HepG2 (cell line): ENCODE data around the gene ZNF813. TPM values are rescaled to one million over a fixed set of nuclear protein-coding genes. Genes with fewer than 3 reads are reported as not detected.
A peak's percentile ranks its signal among the peaks of the same experiment; 100 is the strongest.

Source experiments
- ATAC-seq: fragments of 200-7000 bp; cut with Tn5 transposase; 3 replicates; pipeline ENCODE4 v1.9.1; 2020; ENCODE audit warnings: mild to moderate bottlenecking, moderate library complexity
- BruUV-seq: library from RNA; stranded (reverse); fragments of 400-500 nt; replicated peaks from 2 replicates; lab custom pipeline; 2021; lab: Mats Ljungman, UMichigan
- CTCF ChIA-PET: fragments of 300-600 bp; formaldehyde crosslinking; extraction: SDS; loops from one replicate; lab custom pipeline; 2021; ENCODE audit warnings: low total read pairs, inconsistent platforms, low intra/inter-chr PET ratio; lab: Yijun Ruan, JAX
- POLR2A ChIA-PET: fragments of 350-600 bp; sonication (Branson Sonifier 250); formaldehyde crosslinking; loops from one replicate; lab custom pipeline; 2020; ENCODE audit warnings: antibody characterized with exemption, inconsistent platforms; lab: Yijun Ruan, JAX
- DNase-seq: peaks from one replicate; pipeline ENCODE4 v3.0.0-alpha.2; 2015; ENCODE audit warnings: low spot score
- FAIRE-seq: peaks from 3 replicates; lab custom pipeline; 2011; peaks lifted over from hg19 to GRCh38; lab: Jason Lieb, UNC
- H2AFZ ChIP-seq: one replicate; pipeline ENCODE4 v1.6.1; 2011; ENCODE audit warnings: low read length, inconsistent platforms
- H3K27ac ChIP-seq: fragments of 300-600 bp; 3 replicates; pipeline ENCODE4 v1.8.0; 2011; ENCODE audit warnings: mixed run types, mild to moderate bottlenecking, mixed read lengths, low read length, inconsistent platforms; ENCODE audit not compliant: insufficient read depth; ENCODE audit errors: extremely low read length
- H3K27me3 ChIP-seq, 2 experiments: fragments of 200-600 bp in 1 of 2; 2 replicates in 1 of 2; 3 replicates in 1 of 2; pipeline versions ENCODE4 v1.6.0 to v1.8.0; 2011; ENCODE audit warnings: low read length in 2 of 2, mild to moderate bottlenecking in 2 of 2, moderate library complexity in 2 of 2, inconsistent platforms in 1 of 2; ENCODE audit not compliant: insufficient read depth in 2 of 2, control insufficient read depth in 1 of 2
- H3K36me3 ChIP-seq, 2 experiments: fragments of 200-600 bp in 1 of 2; replicated peaks in 1 of 2; 2 replicates in 1 of 2; 3 replicates in 1 of 2; pipeline versions ENCODE4 v1.5.1 to v1.8.0; 2011; ENCODE audit warnings: low read length in 2 of 2, inconsistent platforms in 1 of 2; ENCODE audit not compliant: insufficient read depth in 2 of 2, control insufficient read depth in 1 of 2
- H3K4me1 ChIP-seq: 2 replicates; pipeline ENCODE4 v1.5.1; 2012; ENCODE audit warnings: low read length, inconsistent platforms; ENCODE audit not compliant: insufficient read depth
- H3K4me2 ChIP-seq: 2 replicates; pipeline ENCODE4 v1.6.0; 2011; ENCODE audit warnings: low read depth, low read length, inconsistent platforms
- H3K4me3 ChIP-seq, 3 experiments: fragments of 200-600 bp in 1 of 3; sonication (generic), shearing (Covaris generic) in 1 of 3; replicated peaks in 1 of 3; 2 replicates each; pipeline ENCODE4 v1.5.1; 2011 to 2016; ENCODE audit warnings: low read length in 3 of 3, inconsistent platforms in 2 of 3, low read depth in 2 of 3, mild to moderate bottlenecking in 2 of 3, control low read depth in 1 of 3, mixed read lengths in 1 of 3; ENCODE audit not compliant: insufficient read depth in 1 of 3
- H3K79me2 ChIP-seq: one replicate; pipeline ENCODE4 v1.6.1; 2011; ENCODE audit warnings: low read length, inconsistent platforms; ENCODE audit not compliant: insufficient read depth
- H3K9ac ChIP-seq: 2 replicates; pipeline ENCODE4 v1.6.0; 2011; ENCODE audit warnings: mild to moderate bottlenecking, low read depth, low read length, inconsistent platforms; ENCODE audit not compliant: insufficient read depth
- H3K9me3 ChIP-seq: 2 replicates; pipeline ENCODE4 v1.5.1; 2012; ENCODE audit warnings: mild to moderate bottlenecking, low read length
- H4K20me1 ChIP-seq: 2 replicates; pipeline ENCODE4 v1.6.0; 2011; ENCODE audit warnings: inconsistent platforms, mild to moderate bottlenecking, low read length, moderate library complexity; ENCODE audit not compliant: insufficient read depth
- ATF2 ChIP-seq: sonication (generic); formaldehyde crosslinking; IDR thresholded peaks from 2 replicates; pipeline ENCODE4 v1.4.0; 2020; ENCODE audit warnings: missing genetic modification reagents
- ATRX ChIP-seq: sonication (generic); formaldehyde crosslinking; IDR thresholded peaks from 2 replicates; pipeline ENCODE4 v1.4.0; 2020; ENCODE audit warnings: missing genetic modification reagents, borderline replicate concordance
- DBP ChIP-seq: sonication (generic); formaldehyde crosslinking; IDR thresholded peaks from 2 replicates; pipeline ENCODE4 v1.4.0; 2020; ENCODE audit warnings: missing genetic modification reagents; ENCODE audit errors: not compliant biosample characterization
- EEA1 ChIP-seq: sonication (generic); formaldehyde crosslinking; IDR thresholded peaks from 2 replicates; pipeline ENCODE4 v1.5.1; 2020; ENCODE audit warnings: mild to moderate bottlenecking, missing genetic modification reagents, borderline replicate concordance
- FOXC1 ChIP-seq: sonication (generic); formaldehyde crosslinking; IDR thresholded peaks from 2 replicates; pipeline ENCODE4 v1.8.0; 2022; ENCODE audit warnings: mild to moderate bottlenecking, missing genetic modification reagents, borderline replicate concordance
- JUN ChIP-seq: sonication (generic); formaldehyde crosslinking; IDR thresholded peaks from 2 replicates; pipeline ENCODE4 v1.4.0; 2020; ENCODE audit warnings: mild to moderate bottlenecking, missing genetic modification reagents
- KLF15 ChIP-seq: sonication (generic); formaldehyde crosslinking; IDR thresholded peaks from 2 replicates; pipeline ENCODE4 v1.8.1; 2023; ENCODE audit warnings: borderline replicate concordance, mild to moderate bottlenecking, inconsistent platforms, missing genetic modification reagents, mixed read lengths
- SALL1 ChIP-seq: sonication (generic); formaldehyde crosslinking; IDR thresholded peaks from 2 replicates; pipeline ENCODE4 v1.8.0; 2022; ENCODE audit warnings: mild to moderate bottlenecking, missing genetic modification reagents
- SNAPC2 ChIP-seq: sonication (generic); formaldehyde crosslinking; IDR thresholded peaks from 2 replicates; pipeline ENCODE4 v1.8.1; 2022; ENCODE audit warnings: mild to moderate bottlenecking, missing genetic modification reagents
- SOX5 ChIP-seq: IDR thresholded peaks from 2 replicates; pipeline ENCODE4 v1.6.1; 2016; ENCODE audit warnings: borderline replicate concordance
- TRIM24 ChIP-seq: sonication (generic); formaldehyde crosslinking; IDR thresholded peaks from 2 replicates; pipeline ENCODE4 v1.8.0; 2022; ENCODE audit warnings: mild to moderate bottlenecking, missing genetic modification reagents
- ZNF281 ChIP-seq: sonication (generic); formaldehyde crosslinking; IDR thresholded peaks from 2 replicates; pipeline ENCODE4 v1.4.0; 2020; ENCODE audit warnings: missing genetic modification reagents, borderline replicate concordance
- ZNF3 ChIP-seq: IDR thresholded peaks from 2 replicates; pipeline ENCODE4 v1.7.0; 2017; ENCODE audit warnings: inconsistent platforms
- ZNF34 ChIP-seq: sonication (generic); formaldehyde crosslinking; IDR thresholded peaks from 2 replicates; pipeline ENCODE4 v1.4.0; 2020; ENCODE audit warnings: mild to moderate bottlenecking, missing genetic modification reagents, borderline replicate concordance
- ZNF513 ChIP-seq: sonication (generic); formaldehyde crosslinking; conservative IDR thresholded peaks from 2 replicates; pipeline ENCODE4 v1.5.0; 2020; ENCODE audit warnings: missing genetic modification reagents
- ZNF619 ChIP-seq: sonication (generic); formaldehyde crosslinking; IDR thresholded peaks from 2 replicates; pipeline ENCODE4 v1.4.0; 2020; ENCODE audit warnings: mild to moderate bottlenecking, missing genetic modification reagents
- ZNF766 ChIP-seq: sonication (generic); formaldehyde crosslinking; IDR thresholded peaks from 2 replicates; pipeline ENCODE4 v1.5.0; 2020; ENCODE audit warnings: missing genetic modification reagents, borderline replicate concordance
- ZNF773 ChIP-seq: sonication (generic); formaldehyde crosslinking; IDR thresholded peaks from 2 replicates; pipeline ENCODE4 v1.4.0; 2020; ENCODE audit warnings: missing genetic modification reagents, borderline replicate concordance
- ZSCAN9 ChIP-seq: IDR thresholded peaks from 2 replicates; pipeline ENCODE4 v1.6.1; 2016; ENCODE audit warnings: borderline replicate concordance
- WGBS: methylation state at CpG from one replicate; pipeline ENCODE4 v1.1.6; 2017; ENCODE audit warnings: low lambda C conversion rate; 5-methylcytosine and 5-hydroxymethylcytosine counted together
- in situ Hi-C: cut with HindIII; loops from 2 replicates; pipeline ENCODE4 v1.10.0; 2017; ENCODE audit warnings: low pct_unique_long_range_greater_than_20kb; ENCODE audit not compliant: extremely low pct_ligation_motif_present
- intact Hi-C: fragments of 100-400 bp; cut with micrococcal nuclease; formaldehyde crosslinking; loops from one replicate; pipeline ENCODE4 v1.10.0; 2022; ENCODE audit not compliant: unreplicated experiment
- polyA plus RNA-seq, 8 experiments: library from polyadenylated mRNA; depleted of rRNA in 3 of 8; stranded (reverse) in 7 of 8; unstranded in 1 of 8; fragments of >200 nt; fragmentation: Illumina TruSeq in 4 of 8; extraction: Trizol in 4 of 8; gene quantifications; 2 replicates each; pipeline versions ENCODE4 v1.2.1 to v1.2.3, GENCODE V29; 2011 to 2016; ENCODE audit warnings: low read depth in 4 of 8, missing spikeins in 1 of 8, mixed read lengths in 1 of 8; ENCODE audit not compliant: insufficient read depth in 1 of 8
- total RNA-seq, 5 experiments: library from RNA; depleted of rRNA; stranded (reverse); fragments of >200 nt; fragmentation: Illumina TruSeq; extraction: Trizol; gene quantifications; 2 replicates each; pipeline ENCODE4 v1.2.3, GENCODE V29; 2016; ENCODE audit warnings: low read depth in 1 of 5

The ZNF813 gene
- total and polyA plus RNA-seq, 2 of the 13 experiments (the other 11 are each of a cell fraction or from before 2014, with no cell fraction given) = 2.1 to 8.9 TPM

GRCh38 chr19:53537121-53537520 lies 69.6 kb downstream of the ZNF813 start:
- DNase-seq (no peak), FAIRE-seq (no peak), ATAC-seq (peak; percentile 17)
- POLR2A ChIA-PET = interaction anchor here (1.7 to 2.2 kb wide), 2 partner anchors 16 to 29 kb away, joined by 5 to 7 read pairs; no protein-coding TSS in a partner anchor
- H3K36me3 ChIP-seq = peaks cover 1 to 9% of the 10 kb centered on the region in 2 experiments; a peak in 3 of 5 replicates
- no TSS peak for BruUV-seq
- peak overlapping the region; percentile 69 for H3K4me2 ChIP-seq
- peaks cover 75% of the 10 kb centered on the region for H3K4me1 ChIP-seq
- CTCF ChIA-PET = no interaction called here
- H4K20me1 ChIP-seq = no peaks in the 10 kb centered on the region
- H3K9me3 ChIP-seq = no peaks in the 10 kb centered on the region
- H3K9ac ChIP-seq = peak overlapping the region; percentile 73
- intact Hi-C loops (no loop called here), in situ Hi-C loops (no loop called here)
- no peak overlapping the region for H2AFZ ChIP-seq
- peak overlapping the region; percentile 89 for H3K27ac ChIP-seq
- no peaks in the 10 kb centered on the region for H3K27me3 ChIP-seq
- H3K79me2 ChIP-seq = peaks cover 17% of the 10 kb centered on the region
- H3K4me3 ChIP-seq = peak overlapping the region; percentile 27 to 74 (median 62); a peak in 5 of 6 replicates
- WGBS = 58% methylated on average over 8 of the region's 11 CpGs
- TF ChIP-seq ZNF773 (CRISPR knock-in tag) (no peak), ATF2 (CRISPR knock-in tag) (0 out of 2 replicates have a peak, but pooled peaks have one; percentile 3), JUN (CRISPR knock-in tag) (no peak), SNAPC2 (CRISPR knock-in tag) (no peak), ZNF766 (CRISPR knock-in tag) (no peak), ZNF619 (CRISPR knock-in tag) (no peak), ZNF281 (CRISPR knock-in tag) (no peak), ZNF34 (CRISPR knock-in tag) (no peak), SOX5 (CRISPR knock-in tag) (0 out of 2 replicates have a peak, but pooled peaks have one; percentile 1), ZNF513 (CRISPR knock-in tag) (no peak), SALL1 (CRISPR knock-in tag) (no peak), FOXC1 (CRISPR knock-in tag) (no peak), DBP (CRISPR knock-in tag) (no peak), ZSCAN9 (CRISPR knock-in tag) (no peak), ZNF3 (CRISPR knock-in tag) (no peak), TRIM24 (CRISPR knock-in tag) (no peak), EEA1 (CRISPR knock-in tag) (no peak), KLF15 (CRISPR knock-in tag) (no peak), ATRX (CRISPR knock-in tag) (no peak)
